ENCODE measurements around the gene FBXL7.

Gene FBXL7

GRCh38 chr5:15715967-15716366, 216.0 kb downstream of the FBXL7 start:
- DNase-seq (ENCODE audit: low read depth), result no peak

DNA sequence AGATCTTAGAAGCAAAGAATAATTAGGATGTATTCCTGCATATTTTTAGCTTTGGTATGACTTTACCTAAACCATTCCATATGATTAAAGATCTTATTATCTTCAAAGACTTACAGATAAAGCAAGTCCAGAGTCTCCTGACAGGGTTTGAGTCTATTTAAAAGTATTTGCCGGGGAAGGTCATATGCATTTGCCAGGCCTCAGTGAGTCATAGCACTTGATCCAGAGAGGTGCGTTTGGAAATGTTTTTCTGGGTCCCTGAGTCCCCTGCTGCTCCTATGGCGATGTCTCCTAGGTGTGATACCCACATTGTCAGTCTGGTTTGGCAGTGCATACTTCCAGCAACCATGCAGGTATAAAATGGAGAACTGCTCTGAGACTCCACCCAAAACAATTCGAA, 217.0 kb downstream of the FBXL7 start:
- DNase-seq (ENCODE audit: low read depth), result no peak

DNA sequence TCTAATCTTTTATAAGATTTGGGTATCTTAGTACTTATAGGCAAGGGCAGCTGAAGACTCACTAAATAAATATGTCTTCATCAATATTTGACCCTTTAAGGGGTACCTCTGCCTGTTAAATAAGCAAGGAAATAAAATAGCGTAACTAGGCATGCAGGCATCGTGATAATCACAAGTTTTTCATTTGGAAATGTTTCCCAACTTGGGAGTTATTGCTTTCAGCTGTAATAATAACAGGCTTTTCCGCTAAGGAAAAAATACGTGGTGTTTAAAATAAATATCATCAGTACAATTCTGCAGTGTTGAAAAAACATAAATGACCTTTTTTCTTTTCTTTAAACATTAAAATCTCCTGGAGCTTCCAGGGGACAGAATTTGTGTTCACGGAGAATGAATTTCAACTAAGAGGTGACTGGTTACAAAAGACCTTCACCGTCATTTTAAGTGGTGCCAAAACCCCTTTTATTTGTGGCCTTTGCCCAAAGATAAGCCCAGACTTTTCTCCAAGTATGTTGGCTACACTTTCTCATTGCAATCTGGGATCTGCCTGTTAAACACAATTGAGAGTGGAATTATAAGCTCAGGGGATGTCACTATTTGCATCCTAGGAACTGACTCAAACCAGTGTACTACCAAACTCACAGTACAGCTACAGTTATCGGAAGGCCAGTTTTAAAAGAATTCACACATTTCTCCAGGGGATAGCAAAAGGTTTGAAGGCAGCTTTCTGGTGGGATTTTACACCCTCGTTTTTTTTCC, 218.6 kb downstream of the FBXL7 start:
- DNase-seq (ENCODE audit: low read depth), result no peak

DNA sequence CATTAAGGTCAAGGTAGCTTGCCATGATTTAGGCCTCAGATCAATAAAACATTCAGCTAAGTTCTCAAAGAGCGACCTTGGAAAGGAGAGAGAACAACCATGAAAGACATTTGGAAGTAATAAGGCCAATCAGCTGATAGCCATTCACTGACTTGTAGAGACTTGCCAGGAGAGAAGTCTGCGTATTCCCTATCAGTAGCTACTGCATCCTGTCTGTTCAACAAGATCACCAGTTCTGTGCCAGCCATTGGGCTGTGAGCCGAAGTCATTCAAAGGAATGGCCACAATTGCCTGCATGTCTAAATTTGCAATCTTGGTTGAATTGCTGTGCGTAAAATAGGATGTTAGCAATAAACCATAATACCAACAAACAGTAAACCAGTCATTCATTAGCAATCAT, 219.8 kb downstream of the FBXL7 start:
- DNase-seq (ENCODE audit: low read depth), result no peak

DNA sequence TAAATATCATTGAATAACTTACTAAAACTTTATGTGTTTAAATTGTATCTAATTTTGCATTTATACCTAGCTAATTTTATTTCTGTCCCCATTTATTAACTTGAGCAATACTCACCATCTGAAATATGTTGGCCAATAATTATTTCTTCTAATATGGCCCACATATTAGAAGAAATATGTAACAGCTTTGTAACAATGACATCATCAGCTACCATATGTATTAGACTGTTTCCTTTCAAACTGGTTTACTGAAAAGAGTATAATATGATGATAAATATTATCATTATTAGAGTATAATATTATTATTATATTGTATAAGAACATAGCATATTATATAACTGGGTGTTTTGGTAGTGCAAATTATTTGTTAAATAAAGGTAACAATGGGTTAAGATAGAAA, 220.5 kb downstream of the FBXL7 start:
- no peak for DNase-seq (ENCODE audit: low read depth)

DNA sequence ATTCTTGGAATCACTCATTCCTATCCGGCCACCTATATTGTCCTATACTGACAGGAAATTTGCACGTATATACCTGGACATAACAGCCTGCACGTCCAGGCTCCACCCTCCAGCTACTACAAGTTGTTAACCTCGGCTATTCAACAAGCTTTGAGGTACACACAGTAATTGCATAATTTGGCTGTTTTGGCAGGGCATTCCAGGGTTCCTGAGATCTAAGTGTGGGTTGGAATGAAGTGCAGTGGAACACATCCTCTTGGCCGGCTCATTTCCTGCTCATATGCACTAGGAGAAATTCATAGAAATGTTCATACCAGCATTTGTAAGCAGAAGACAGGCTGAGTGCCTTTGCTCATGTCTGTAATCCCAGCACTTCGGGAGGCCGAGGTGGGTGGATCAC, 222.3 kb downstream of the FBXL7 start:
- DNase-seq (ENCODE audit: low read depth), result no peak

DNA sequence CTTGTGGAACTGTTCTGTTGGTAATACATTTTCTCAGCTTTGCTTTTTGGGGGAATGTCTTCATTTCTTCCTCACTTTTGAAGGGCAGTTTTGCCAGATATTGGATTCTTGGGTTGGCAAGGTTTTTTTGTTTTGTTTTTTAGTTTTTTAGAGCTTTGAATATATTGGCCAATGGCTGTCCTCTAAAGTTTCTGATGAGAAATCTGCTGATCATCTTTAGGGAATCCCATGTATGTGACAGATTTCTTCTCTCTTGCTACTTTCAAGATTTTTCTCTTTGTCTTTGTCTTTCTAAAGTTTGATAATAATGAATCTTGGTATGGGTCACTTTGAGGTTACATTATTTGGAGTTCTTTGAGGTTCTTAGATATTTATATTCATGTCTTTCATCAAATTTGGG, 227.4 kb downstream of the FBXL7 start:
- DNase-seq (ENCODE audit: low read depth), result no peak

DNA sequence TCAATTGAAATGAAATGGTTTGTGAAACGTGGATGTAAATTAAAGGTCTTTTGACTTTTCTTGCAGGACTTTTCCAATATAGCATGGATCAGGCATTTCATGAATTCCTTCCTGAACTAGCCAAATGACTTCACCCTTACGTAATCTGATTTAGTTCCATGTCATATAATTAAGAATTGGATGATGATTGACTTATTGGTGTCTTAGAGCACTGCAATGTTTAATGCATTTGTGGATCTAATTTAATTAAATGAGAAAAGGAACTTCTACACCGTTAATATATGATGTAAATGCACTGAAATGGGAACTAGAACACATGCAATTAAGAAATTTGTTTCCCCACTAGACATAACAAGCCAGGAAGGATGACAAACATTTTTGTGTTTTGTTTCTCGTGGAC, 228.8 kb downstream of the FBXL7 start:
- no peak for DNase-seq (ENCODE audit: low read depth)

DNA sequence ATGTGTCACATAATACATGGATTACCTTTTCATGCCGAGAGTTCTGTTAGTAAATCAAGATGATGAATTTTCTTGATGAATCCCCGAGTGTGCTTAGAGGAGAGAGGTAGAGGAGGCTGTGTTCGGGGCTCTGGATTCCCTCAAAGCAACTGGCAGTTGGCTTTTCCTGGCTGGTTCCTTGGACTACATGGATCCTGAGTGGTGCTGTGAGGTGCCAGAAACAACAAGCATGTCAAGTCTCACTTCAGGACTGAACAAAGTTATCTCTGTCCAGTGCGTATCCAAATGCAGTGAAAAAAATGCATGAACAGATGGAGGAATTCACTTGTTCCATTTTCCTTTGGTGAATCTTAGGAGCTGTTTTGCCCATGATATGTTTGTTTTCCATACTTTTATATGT, 231.7 kb downstream of the FBXL7 start:
- no peak for DNase-seq (ENCODE audit: low read depth)

- no peak for DNase-seq (ENCODE audit: low read depth)
These were observed 234.1 kb downstream of the FBXL7 start for GRCh38 chr5:15734058-15734457.

DNA sequence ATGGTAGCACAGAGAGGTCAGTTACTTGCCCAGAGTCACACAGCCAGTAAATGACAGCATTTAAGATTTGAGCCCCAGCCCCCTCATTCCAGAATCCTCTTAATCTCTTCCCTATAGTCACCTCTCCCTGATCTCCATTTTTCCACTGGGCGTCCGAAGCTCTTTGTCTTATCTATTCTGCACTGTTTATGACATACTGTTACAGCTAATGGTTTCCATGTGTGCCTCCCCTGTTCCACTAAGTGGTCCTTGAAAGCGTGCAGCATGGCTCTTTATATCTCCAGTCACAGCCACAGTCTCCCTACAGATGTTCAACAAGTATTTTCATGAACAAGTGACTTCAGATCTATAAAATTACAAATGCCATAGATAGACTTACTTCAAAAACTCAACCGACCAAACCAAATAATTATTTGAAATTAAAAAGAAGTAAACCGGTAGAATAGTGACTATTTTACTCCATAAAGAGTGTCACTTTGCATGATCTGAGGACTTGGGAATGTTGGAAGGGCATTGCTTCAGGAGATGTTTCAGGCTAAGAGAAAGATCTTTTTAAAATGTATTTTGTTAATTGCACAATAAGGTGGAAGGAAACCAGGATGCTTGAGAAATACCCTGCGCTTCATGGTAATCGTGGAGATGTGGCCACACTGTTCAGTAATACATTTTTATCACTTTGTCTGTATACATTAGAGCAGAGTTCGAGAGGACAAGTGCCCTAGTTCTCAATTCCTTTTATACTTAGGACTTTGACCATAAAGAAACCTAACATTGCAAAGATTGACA, 237.2 kb downstream of the FBXL7 start:
- DNase-seq (ENCODE audit: low read depth), result no peak

DNA sequence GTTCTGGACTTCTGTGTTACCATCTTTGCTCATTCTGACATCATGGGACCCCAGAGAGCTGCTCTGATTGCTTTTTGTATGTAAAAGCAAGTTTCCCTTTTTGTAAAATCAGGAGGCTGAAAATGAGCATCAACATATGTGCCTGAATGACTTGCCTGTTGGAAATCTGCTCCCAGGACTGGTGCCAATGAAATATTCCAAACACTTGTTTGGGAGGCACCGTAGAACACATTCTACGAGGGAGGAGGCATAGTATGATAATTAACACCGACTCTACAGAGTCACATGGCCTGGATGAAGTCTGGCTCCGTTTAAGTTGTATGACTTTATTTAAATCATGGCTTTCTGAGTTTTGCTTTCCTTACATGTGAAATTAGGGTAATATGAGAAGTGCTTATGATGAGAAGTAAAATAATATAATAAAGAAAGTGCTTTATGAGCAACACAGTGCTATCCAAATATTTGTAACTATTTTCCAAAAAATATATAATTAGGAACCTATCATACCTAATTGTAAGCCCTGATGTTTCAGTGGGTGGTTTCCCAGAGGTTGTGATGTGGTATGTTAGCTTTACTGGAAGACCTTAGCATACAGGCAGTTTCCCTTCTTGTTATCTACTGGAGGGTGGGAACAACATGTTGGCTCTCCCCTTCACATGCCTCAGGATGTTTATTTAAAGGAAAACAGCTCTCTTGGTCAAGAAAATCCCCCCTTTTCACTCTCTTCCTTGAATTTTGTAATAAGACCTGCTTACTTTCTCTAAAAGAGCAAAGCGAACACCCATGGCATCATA, 238.1 kb downstream of the FBXL7 start:
- DNase-seq (ENCODE audit: low read depth), result no peak

DNA sequence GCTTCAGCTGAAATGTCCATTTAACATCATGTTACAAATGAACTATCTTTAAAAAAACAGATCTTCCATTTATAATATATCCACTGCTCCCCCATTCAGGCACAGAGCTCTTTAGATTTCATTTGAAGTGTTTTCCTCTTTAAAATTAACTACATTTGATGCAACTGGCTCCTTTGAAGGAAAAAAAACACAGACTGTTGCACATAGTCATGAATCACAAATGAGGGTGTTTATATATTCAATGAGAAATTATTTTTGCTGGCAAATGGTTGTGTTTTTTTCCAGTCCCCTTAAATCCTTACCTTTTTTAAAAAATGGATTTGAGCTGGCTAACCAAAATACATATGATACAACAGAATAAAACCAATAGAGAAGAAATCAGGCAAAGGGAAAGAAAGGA, 240.4 kb downstream of the FBXL7 start:
- DNase-seq (ENCODE audit: low read depth), result no peak

DNA sequence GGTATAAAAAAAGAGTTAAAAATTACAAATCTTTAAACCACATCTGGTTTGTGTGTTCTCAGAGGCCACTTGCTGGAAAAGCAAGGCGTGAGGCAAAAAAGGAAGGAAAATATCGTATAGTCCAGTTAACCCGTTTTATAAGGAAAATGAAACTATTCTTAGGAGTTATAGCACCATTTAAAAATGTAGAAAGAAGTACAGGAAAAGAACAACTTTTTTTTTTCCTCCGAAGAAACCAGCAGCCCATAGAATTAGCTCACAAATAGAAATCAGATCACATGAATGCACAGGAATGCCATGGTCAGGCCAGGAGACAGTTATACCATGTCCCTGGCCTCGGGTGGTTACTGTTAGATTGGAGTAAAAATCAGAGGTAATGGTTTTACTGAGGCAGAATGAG, 241.6 kb downstream of the FBXL7 start:
- DNase-seq (ENCODE audit: low read depth), result no peak

GRCh38 chr5:15746833-15747232, 246.9 kb downstream of the FBXL7 start:
- no peak for DNase-seq (ENCODE audit: low read depth)

- no peak for DNase-seq (ENCODE audit: low read depth)
These were observed 248.3 kb downstream of the FBXL7 start for GRCh38 chr5:15748266-15748665.

- no peak for DNase-seq (ENCODE audit: low read depth)
These were observed 252.8 kb downstream of the FBXL7 start for GRCh38 chr5:15752663-15753285.

DNA sequence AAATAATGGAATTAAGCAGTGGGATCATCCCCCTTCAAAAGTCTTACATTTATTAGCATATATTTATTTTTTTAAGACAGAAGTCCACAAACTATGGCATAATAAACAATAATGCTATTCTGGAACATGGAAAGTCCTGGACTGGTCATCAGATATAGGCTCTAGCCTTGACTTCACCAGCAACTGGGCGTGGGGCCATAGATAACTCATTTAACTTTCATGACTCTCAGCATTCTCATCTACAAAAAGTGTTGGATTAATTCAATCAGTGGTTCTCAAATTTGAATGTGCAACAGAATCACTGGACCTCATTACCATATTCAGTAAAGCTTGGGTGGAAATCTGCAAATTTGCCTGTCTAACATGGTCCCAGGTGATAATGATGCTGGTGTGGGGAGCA, 253.8 kb downstream of the FBXL7 start:
- DNase-seq (ENCODE audit: low read depth), result no peak

GRCh38 chr5:15757103-15757502, 257.1 kb downstream of the FBXL7 start:
- no peak for DNase-seq (ENCODE audit: low read depth)

GRCh38 chr5:15757619-15758018, 257.6 kb downstream of the FBXL7 start:
- DNase-seq (ENCODE audit: low read depth), result no peak

- DNase-seq (ENCODE audit: low read depth), result no peak
These were observed 262.7 kb downstream of the FBXL7 start for GRCh38 chr5:15762668-15763067.

DNA sequence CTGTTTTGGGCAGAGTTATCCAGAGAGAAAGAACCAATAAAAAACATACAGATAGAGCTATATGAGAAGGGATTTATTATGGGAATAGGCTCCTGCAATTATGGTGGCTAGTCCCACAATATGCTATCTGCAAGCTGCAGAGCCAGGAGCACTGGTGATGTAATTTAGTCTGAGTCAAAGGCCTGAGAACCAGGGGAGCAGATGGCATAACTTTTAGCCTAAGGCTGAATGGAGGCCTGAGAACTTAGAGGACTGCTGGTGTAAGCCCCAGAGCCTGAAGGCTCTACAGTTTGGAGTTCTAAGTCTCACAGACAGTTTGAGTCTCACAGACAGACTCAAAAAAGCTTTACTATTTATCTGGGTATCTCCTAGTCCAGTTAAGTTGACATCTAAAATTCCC, 263.8 kb downstream of the FBXL7 start:
- DNase-seq (ENCODE audit: low read depth), result no peak
